ENCODE results near the gene VPS9D1.
A peak's percentile ranks its signal among the peaks of the same experiment; 100 is the strongest.
"Not testable (repeated sequence)": the region's sequence is repeated elsewhere in the genome, so short reads cannot be mapped to it uniquely, and the experiment has no call there.

VPS9D1 gene

GRCh38 chr16:89691986-89692569, 28.6 kb downstream of the VPS9D1 start:
- DNase-seq = no peak

GRCh38 chr16:89691231-89691985, 29.3 kb downstream of the VPS9D1 start:
- no peak for DNase-seq

GRCh38 chr16:89690392-89690901, 30.3 kb downstream of the VPS9D1 start:
- no peak for DNase-seq

- DNase-seq = not testable (repeated sequence)
These were observed 31.1 kb downstream of the VPS9D1 start for GRCh38 chr16:89689621-89690020.

GRCh38 chr16:89689142-89689541, 31.6 kb downstream of the VPS9D1 start:
- no peak for DNase-seq

GRCh38 chr16:89688395-89688794, 32.3 kb downstream of the VPS9D1 start:
- no peak for DNase-seq

GRCh38 chr16:89687092-89687940, 33.4 kb downstream of the VPS9D1 start:
- peak; percentile 27 for DNase-seq

GRCh38 chr16:89686520-89687091, 34.1 kb downstream of the VPS9D1 start, which contains the start of gene CDK10:
Gene CDK10, plus strand, starts transcription at chr16:89686689. Its CDS starts 22 bp downstream, at chr16:89686711.
- DNase-seq = peak; percentile 89

- no peak for DNase-seq
These were observed 34.8 kb downstream of the VPS9D1 start for GRCh38 chr16:89685916-89686315.

- DNase-seq = no peak
These were observed 42.4 kb downstream of the VPS9D1 start for GRCh38 chr16:89678258-89678657.

- DNase-seq = no peak
These were observed 48.3 kb downstream of the VPS9D1 start for GRCh38 chr16:89672177-89672941.

- not testable (repeated sequence) for DNase-seq
These were observed 49.1 kb downstream of the VPS9D1 start for GRCh38 chr16:89671565-89671964.

- no peak for DNase-seq
These were observed 49.9 kb downstream of the VPS9D1 start for GRCh38 chr16:89670496-89671431.

- DNase-seq = no peak
These were observed 50.9 kb downstream of the VPS9D1 start for GRCh38 chr16:89669755-89670154.

GRCh38 chr16:89668790-89669158, 51.9 kb downstream of the VPS9D1 start:
- no peak for DNase-seq

GRCh38 chr16:89667633-89668032, 53.1 kb downstream of the VPS9D1 start:
- DNase-seq = no peak

- DNase-seq = not testable (repeated sequence)
These were observed 53.7 kb downstream of the VPS9D1 start for GRCh38 chr16:89667000-89667399.

GRCh38 chr16:89664238-89664637, 56.5 kb downstream of the VPS9D1 start:
- DNase-seq = not testable (repeated sequence)

GRCh38 chr16:89661215-89661614, 59.5 kb downstream of the VPS9D1 start:
- no peak for DNase-seq

GRCh38 chr16:89660146-89660545, 60.6 kb downstream of the VPS9D1 start:
- no peak for DNase-seq
